Hematopoietic multipotent progenitor cell treated with erythropoietin and hydrocortisone succinate and interleukin-3 and kit ligand, for 6 days (in vitro differentiated cells): ENCODE data around the gene RPS3A.
"Not testable (repeated sequence)": the region's sequence is repeated elsewhere in the genome, so short reads cannot be mapped to it uniquely, and the experiment has no call there.

Experiments used
- DNase-seq: peaks from one replicate; pipeline ENCODE4 v3.0.0-alpha.2; 2015

Gene RPS3A

DNA sequence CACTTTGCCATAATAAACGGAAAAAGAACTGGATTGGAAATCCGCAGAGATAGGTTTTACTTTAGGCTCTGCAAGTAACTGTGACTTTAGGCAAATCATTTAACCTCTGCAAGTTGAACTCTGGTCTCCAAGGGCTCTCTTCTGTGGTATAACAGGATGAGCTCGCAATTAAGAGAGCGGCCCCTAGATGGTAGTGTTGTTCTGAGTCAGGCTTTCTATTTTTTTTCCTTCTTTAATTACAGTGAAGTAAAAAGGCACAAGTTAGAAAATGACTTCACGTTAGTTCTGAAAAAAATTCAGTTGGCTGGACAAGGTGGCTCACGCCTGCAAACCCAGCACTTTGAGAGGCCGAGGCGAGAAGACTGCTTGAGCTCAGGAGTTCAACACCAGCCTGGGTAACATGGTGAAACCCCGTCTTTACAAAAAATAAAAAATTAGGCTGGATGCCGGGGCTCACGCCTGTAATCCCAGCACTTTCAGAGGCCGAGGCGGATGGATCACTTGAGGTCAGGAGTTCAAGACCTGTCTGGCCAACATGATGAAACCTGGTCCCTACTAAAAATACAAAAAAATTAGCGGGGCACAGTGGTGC lies 18.0 kb downstream of the RPS3A start:
- peak; percentile 82 for DNase-seq

- no peak for DNase-seq
These were observed 30.4 kb downstream of the RPS3A start for GRCh38 chr4:151129796-151130195.

- DNase-seq = no peak
These were observed 33.9 kb downstream of the RPS3A start for GRCh38 chr4:151133311-151133710.

GRCh38 chr4:151136048-151136447 lies 36.6 kb downstream of the RPS3A start:
- not testable (repeated sequence) for DNase-seq

- DNase-seq = no peak
These were observed 40.4 kb downstream of the RPS3A start for GRCh38 chr4:151139814-151140213.

DNA sequence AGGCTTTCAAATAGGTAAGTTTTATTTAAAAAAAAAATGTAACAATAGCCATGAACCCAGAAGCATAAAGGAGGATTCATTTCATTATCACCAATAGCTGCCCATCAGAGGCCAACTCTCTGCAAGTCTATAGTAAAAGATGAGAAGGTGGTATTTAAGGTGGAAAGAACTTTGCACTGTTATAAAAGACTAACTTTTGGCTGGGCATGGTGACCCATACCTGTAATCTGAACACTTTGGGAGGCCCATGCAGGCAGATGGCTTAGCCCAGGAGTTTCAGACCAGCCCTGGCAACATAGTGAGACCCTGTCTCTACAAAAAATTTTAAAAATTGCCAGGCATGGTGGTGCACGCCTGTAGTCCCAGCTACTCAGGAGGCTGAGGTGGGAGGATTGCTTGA lies 43.3 kb downstream of the RPS3A start:
- DNase-seq = no peak

GRCh38 chr4:151143162-151143561 lies 43.7 kb downstream of the RPS3A start:
- no peak for DNase-seq

DNA sequence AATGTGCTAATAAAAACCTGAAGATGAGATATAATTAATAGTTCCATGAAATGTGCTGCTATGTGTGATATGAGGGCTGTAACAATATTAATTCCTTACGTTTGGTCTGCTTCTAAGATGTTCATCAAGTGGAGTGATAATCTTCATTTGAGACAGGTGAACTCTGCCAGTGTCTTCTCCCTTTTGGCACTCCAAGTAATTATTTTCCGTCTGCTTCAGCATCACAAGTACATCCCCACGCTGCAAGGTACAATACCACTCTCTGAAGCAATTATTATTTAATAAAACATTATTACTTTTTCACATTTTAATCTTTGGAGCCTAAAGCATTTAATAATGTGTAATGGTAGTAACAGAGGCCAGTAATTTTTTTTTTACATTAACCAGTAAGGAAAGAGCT lies 44.4 kb downstream of the RPS3A start:
- no peak for DNase-seq

DNA sequence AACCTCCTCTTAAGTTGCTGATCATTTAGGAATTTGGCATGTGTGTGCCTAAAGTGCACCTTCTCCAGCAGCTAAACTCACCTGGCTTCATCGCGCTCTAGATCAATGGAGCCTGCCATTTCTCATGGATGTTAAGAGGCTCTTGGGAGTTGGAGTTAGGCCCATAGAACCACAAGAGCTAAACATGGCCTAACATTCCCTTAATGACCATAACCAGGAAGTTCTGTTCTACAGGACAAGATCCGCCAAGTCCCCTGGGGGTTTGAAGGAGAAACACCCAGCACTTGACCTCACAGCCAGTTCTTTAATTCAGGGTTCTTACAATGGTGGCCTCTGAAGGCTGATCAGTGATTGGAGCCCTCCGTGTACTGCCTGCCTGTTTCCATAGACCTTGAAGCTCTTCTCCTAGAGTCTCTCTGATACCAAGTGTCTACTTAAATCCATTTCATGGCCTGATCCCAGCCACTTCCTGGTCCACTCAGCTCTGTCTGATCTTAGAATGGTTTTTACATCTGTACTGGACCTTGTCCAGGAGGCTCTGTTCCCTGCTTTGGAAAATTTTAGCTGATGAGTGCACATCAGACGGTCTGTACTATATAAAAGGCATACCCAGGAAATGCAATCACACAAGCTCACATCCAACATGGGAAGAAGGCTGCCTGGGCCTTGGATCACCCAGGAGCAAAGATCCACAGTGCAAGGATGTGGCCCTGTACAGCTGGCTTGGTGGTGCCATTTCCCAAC lies 45.1 kb downstream of the RPS3A start:
- DNase-seq = no peak

DNA sequence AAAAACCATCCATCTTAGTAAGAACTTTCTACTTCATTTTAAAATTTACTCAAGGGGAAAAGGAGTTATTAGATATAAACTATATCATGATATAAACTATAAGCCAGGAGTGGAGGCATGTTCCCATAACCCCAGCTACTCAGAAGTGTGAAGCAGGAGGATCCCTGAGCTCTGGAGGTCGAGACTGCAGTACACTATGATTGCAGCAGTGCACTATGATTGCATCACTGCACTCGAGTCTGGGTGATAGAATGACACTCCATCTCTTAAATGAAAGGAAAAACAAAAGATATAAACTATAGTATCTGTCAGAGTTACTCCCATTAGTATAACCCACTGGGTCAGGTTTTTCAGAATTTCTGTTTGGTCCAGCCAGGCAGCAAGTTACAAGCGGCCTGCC lies 47.6 kb downstream of the RPS3A start:
- no peak for DNase-seq

DNA sequence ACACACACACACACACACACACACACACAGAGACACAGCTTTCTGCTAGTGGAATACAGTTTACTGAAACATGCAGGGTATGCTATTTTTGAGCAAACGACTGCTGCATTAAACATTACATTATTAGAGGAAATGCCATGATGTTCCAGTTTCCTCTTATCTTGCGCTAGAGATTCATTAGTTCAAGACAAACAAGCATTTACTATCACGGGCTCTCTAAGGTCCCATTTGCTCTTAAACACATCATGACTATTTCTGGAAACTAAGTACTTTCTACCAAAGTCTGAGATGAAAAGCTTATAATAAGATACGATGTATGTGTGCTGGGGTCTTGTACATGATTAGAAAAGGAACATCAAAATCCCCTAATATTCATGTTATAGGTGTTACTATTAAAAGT lies 48.8 kb downstream of the RPS3A start:
- DNase-seq = no peak

GRCh38 chr4:151150821-151151580 lies 51.6 kb downstream of the RPS3A start:
- DNase-seq = no peak

DNA sequence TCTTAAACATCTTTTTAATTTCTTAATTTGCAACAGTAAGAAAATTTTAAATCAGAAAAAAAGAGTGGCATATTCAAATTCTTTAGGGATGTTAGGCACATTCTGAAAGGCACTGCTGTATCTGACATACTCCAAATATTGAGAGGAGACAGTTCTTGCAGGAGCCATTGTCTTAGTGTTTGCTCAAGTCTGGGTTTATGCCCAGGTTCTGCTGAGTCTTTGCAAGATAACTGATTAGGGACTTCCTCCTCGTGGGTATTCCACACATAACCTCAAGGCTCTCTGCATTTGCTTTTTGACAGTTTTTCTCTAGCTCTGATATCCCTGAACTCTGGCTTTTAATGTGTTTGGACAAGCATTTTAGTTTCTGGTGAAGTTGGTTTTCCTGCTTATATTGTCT lies 52.6 kb downstream of the RPS3A start:
- peak; percentile 25 for DNase-seq

DNA sequence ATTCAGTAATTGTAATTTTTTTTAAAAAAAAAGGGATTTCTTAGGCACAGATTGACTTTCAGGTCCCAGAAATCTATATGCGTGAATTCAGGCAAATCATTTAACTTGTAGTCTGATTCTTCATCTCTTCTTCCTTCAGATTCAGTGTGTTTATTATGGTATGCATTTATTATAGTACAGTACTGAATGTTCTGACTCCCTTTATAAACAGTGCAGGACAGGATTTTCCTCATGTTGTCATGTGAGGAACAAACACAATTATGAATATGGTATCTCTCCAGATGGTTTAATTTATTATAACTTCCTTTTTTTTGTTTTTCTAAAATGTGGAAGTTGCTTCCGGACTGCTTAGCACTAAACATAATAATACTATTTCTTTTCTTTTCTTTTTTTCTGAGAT lies 54.2 kb downstream of the RPS3A start:
- DNase-seq = no peak
